Left lung (tissue), 10 donors: ENCODE data around the gene SYT9. TPM values are rescaled to one million over a fixed set of nuclear protein-coding genes. Genes with fewer than 3 reads are reported as not detected.

Experiments used
- ATAC-seq: fragments of 200-7000 bp; cut with Tn5 transposase; one replicate; pipeline ENCODE4 v1.9.1; 2020; ENCODE audit warnings: moderate library complexity
- DNase-seq, 4 donors: peaks; one replicate each; pipeline ENCODE4 v3.0.0-alpha.2; 2013 to 2020
- H3K27ac ChIP-seq, 2 donors: fragments of 200-600 bp; sonication (generic) in 1 of 2; one replicate each; pipeline versions ENCODE4 v1.5.0 to v1.8.0; 2020 to 2021
- H3K27me3 ChIP-seq, 2 donors: fragments of 200-600 bp; sonication (generic) in 1 of 2; one replicate each; pipeline versions ENCODE4 v1.5.0 to v1.8.0; 2020 to 2021
- H3K36me3 ChIP-seq, 2 donors: fragments of 200-600 bp; sonication (generic) in 1 of 2; one replicate each; pipeline versions ENCODE4 v1.5.0 to v1.8.0; 2020 to 2021
- H3K4me1 ChIP-seq, 2 donors: fragments of 200-600 bp; one replicate each; pipeline ENCODE4 v1.8.0; 2021
- H3K4me3 ChIP-seq, 2 donors: fragments of 200-600 bp; sonication (generic) in 1 of 2; one replicate each; pipeline versions ENCODE4 v1.5.0 to v1.8.0; 2020 to 2021; ENCODE audit warnings: mild to moderate bottlenecking in 1 of 2
- H3K9me3 ChIP-seq, 2 donors: fragments of 200-600 bp; sonication (generic) in 1 of 2; one replicate each; pipeline versions ENCODE4 v1.5.0 to v1.8.0; 2020 to 2021
- CTCF ChIP-seq, 2 donors: fragments of 200-600 bp; sonication (generic) in 1 of 2; IDR thresholded peaks; one replicate each; pipeline versions ENCODE4 v1.5.0 to v1.8.0; 2021; ENCODE audit warnings: antibody characterized with exemption in 2 of 2
- intact Hi-C, 2 donors: fragments of 100-400 bp; cut with DNase I; formaldehyde crosslinking; loops; one replicate each; pipeline versions ENCODE4 v1.11.2 to v1.14.2; 2022
- polyA plus RNA-seq, 6 donors: library from polyadenylated mRNA; unstranded; fragments of 120-200 nt; gene quantifications; one replicate each; pipeline ENCODE4 v1.2.1, GENCODE V29; 2013; ENCODE audit not compliant: insufficient read length in 6 of 6
- total RNA-seq, 2 donors: library from RNA; stranded (reverse); fragmentation: NEBNext Ultra II Directional; extraction: Animal tissue kit (Norgen Biotek cat#: 25700); gene quantifications; one replicate each; pipeline ENCODE4 v1.2.1, GENCODE V29; 2021
- donor health status: DM: no; HTN: yes; CAD: no.
- donor health status: DM: no; HTN: no; CAD: no.

Gene SYT9
- total and polyA plus RNA-seq, 8 donors, result 0.10 to 0.20 (median 0.11) TPM; not detected in 1

- Histone ChIP-seq H3K4me3 (no peak overlapping the region), H3K36me3 (no peaks in the 10 kb centered on the region), H3K9me3 (no peaks in the 10 kb centered on the region), H3K4me1 (peaks cover 0 to 3% of the 10 kb centered on the region in 2 donors), H3K27me3 (no peaks in the 10 kb centered on the region), H3K27ac (no peak overlapping the region)
- no peak for TF ChIP-seq CTCF (IDR thresholded peaks at IDR 0.05)
- intact Hi-C loops, result no loop called here
- DNase-seq (no peak), ATAC-seq (no peak)
These were observed 254.5 kb downstream of the SYT9 start for GRCh38 chr11:7506243-7506642.

GRCh38 chr11:7508087-7508486 is 256.4 kb downstream of the SYT9 start:
- no peak for ATAC-seq
- no peaks in the 10 kb centered on the region for H3K9me3 ChIP-seq
- no peak overlapping the region for H3K27ac ChIP-seq
- no peak for DNase-seq
- intact Hi-C loops, result no loop called here
- H3K27me3 ChIP-seq, result no peaks in the 10 kb centered on the region
- no peak overlapping the region for H3K4me3 ChIP-seq
- no peak for TF ChIP-seq CTCF (IDR thresholded peaks at IDR 0.05)
- peaks cover 7 to 20% of the 10 kb centered on the region in 2 donors for H3K4me1 ChIP-seq
- no peaks in the 10 kb centered on the region for H3K36me3 ChIP-seq

DNA sequence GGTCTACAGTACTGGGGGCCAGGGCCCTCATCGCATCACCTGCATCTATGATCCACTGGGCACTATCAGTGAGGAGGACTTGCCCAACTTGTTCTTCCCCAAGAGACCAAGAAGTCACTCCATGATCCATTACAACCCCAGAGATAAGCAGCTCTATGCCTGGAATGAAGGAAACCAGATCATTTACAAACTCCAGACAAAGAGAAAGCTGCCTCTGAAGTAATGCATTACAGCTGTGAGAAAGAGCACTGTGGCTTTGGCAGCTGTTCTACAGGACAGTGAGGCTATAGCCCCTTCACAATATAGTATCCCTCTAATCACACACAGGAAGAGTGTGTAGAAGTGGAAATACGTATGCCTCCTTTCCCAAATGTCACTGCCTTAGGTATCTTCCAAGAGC is 258.3 kb downstream of the SYT9 start:
- intact Hi-C loops, result no loop called here
- H3K4me3 ChIP-seq, result no peak overlapping the region
- TF ChIP-seq CTCF (IDR thresholded peaks at IDR 0.05), result no peak
- H3K9me3 ChIP-seq, result no peaks in the 10 kb centered on the region
- peaks cover 9 to 32% of the 10 kb centered on the region in 2 donors for H3K4me1 ChIP-seq
- no peak overlapping the region for H3K27ac ChIP-seq
- H3K27me3 ChIP-seq, result peaks cover 0 to 12% of the 10 kb centered on the region in 2 donors
- no peak for ATAC-seq
- no peaks in the 10 kb centered on the region for H3K36me3 ChIP-seq
- DNase-seq, result no peak

GRCh38 chr11:7511401-7511800 is 259.7 kb downstream of the SYT9 start:
- Histone ChIP-seq H3K36me3 (no peaks in the 10 kb centered on the region), H3K4me3 (no peak overlapping the region), H3K9me3 (no peaks in the 10 kb centered on the region), H3K27me3 (peaks cover 0 to 21% of the 10 kb centered on the region in 2 donors), H3K27ac (no peak overlapping the region), H3K4me1 (peaks cover 9 to 40% of the 10 kb centered on the region in 2 donors)
- DNase-seq, result peak in 2 of 4 donors; percentile 55 to 71
- intact Hi-C loops, result no loop called here
- TF ChIP-seq CTCF (IDR thresholded peaks at IDR 0.05), result no peak
- no peak for ATAC-seq

DNA sequence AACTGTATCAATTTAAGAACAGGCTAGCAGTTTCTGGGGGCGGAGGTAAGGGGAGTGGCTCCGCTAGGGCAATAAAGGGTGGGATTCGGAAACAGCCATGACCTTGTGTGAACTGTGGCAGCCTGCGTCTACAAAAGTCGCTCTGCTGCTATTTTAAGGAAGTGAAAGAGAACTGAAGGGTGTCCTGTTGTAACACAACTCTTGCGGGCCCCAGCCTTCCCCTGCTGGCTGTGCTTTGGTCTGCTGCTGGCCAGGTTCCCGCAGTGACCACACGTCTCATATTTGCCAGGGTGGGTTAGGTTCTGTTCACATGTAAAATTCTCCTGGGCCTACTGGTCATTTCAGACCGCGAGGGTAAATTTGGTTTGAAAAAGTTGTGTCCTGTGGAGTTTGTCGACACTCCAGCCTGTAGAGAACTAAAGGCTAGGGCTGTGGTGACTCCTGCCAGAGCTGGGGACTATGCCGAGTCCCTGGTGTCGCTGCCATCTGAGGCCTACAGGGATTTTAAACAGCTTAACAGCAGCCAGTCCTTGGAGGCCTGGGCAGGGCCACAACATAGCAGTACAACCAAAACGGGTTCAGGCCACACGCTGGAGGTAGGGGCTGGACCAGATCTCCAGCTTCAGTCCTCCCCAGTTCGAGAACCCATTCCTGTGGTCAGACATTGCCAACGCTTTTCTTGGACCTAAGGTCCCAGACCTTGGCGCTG is 261.0 kb downstream of the SYT9 start:
- Histone ChIP-seq H3K9me3 (no peaks in the 10 kb centered on the region), H3K27me3 (peaks cover 0 to 21% of the 10 kb centered on the region in 2 donors), H3K4me3 (peak overlapping the region in 1 of 2 donors; percentile 80), H3K36me3 (no peaks in the 10 kb centered on the region), H3K27ac (peak overlapping the region; percentile 83 to 87), H3K4me1 (peaks cover 9 to 40% of the 10 kb centered on the region in 2 donors)
- peak; percentile 26 to 87 (median 73) for DNase-seq
- intact Hi-C loops, result no loop called here
- no peak for TF ChIP-seq CTCF (IDR thresholded peaks at IDR 0.05)
- peak; percentile 35 for ATAC-seq
